Loucy (cell line): Measurements from ENCODE around the gene ARMC12.

Source experiments
- CTCF ChIP-seq: fragments of 200-600 bp; sonication (generic); conservative IDR thresholded peaks from 2 replicates; pipeline ENCODE4 v1.5.1; 2014; ENCODE audit warnings: mild to moderate bottlenecking, antibody characterized with exemption, low read length
- EZH2phosphoT487 ChIP-seq: fragments of 200-600 bp; IDR thresholded peaks from 2 replicates; pipeline ENCODE4 v1.6.1; 2018; ENCODE audit warnings: antibody characterized with exemption, mild to moderate bottlenecking, moderate library complexity, borderline replicate concordance

GRCh38 chr6:35754452-35755277 lies 17.8 kb downstream of the ARMC12 start:
- TF ChIP-seq CTCF: peak; percentile 34
- TF ChIP-seq EZH2phosphoT487: no peak
